ENCODE measurements around the gene C3.
A peak's percentile ranks its signal among the peaks of the same experiment; 100 is the strongest.
"Not testable (repeated sequence)": the region's sequence is repeated elsewhere in the genome, so short reads cannot be mapped to it uniquely, and the experiment has no call there.

C3 gene

GRCh38 chr19:6754136-6754535, 33.7 kb upstream of the C3 start:
- Histone ChIP-seq H3K9me3 (ENCODE audit: low read length) (no peaks in the 10 kb centered on the region), H2AFZ (ENCODE audit: low read depth, low read length) (no peak overlapping the region), H3K36me3 (ENCODE audit: insufficient read depth, low read length) (peaks cover 16% of the 10 kb centered on the region), H3K4me3 (ENCODE audit: low read length) (no peak overlapping the region), H3K4me1 (ENCODE audit: insufficient read depth, low read length) (no peaks in the 10 kb centered on the region), H3K27me3 (ENCODE audit: insufficient read depth, low read length) (no peaks in the 10 kb centered on the region)

GRCh38 chr19:6753178-6754031, 33.0 kb upstream of the C3 start:
- peaks cover 18% of the 10 kb centered on the region for H3K36me3 ChIP-seq (ENCODE audit: insufficient read depth, low read length)

GRCh38 chr19:6752256-6753177, 32.1 kb upstream of the C3 start:
- Histone ChIP-seq H3K4me1 (ENCODE audit: insufficient read depth, low read length) (no peaks in the 10 kb centered on the region), H2AFZ (ENCODE audit: low read depth, low read length) (no peak overlapping the region), H3K27me3 (ENCODE audit: insufficient read depth, low read length) (no peaks in the 10 kb centered on the region), H3K4me3 (ENCODE audit: low read length) (no peak overlapping the region), H3K36me3 (ENCODE audit: insufficient read depth, low read length) (peaks cover 24% of the 10 kb centered on the region), H3K9me3 (ENCODE audit: low read length) (no peaks in the 10 kb centered on the region)

More at GRCh38 chr19:6753178-6754031, 33.0 kb upstream of the C3 start:
- Histone ChIP-seq H2AFZ (ENCODE audit: low read depth, low read length) (no peak overlapping the region), H3K9me3 (ENCODE audit: low read length) (no peaks in the 10 kb centered on the region), H3K4me1 (ENCODE audit: insufficient read depth, low read length) (no peaks in the 10 kb centered on the region), H3K4me3 (ENCODE audit: low read length) (no peak overlapping the region), H3K27me3 (ENCODE audit: insufficient read depth, low read length) (no peaks in the 10 kb centered on the region)

- Histone ChIP-seq H3K27me3 (ENCODE audit: insufficient read depth, low read length) (no peaks in the 10 kb centered on the region), H3K4me1 (ENCODE audit: insufficient read depth, low read length) (no peaks in the 10 kb centered on the region), H3K4me3 (ENCODE audit: low read length) (no peak overlapping the region), H2AFZ (ENCODE audit: low read depth, low read length) (no peak overlapping the region), H3K36me3 (ENCODE audit: insufficient read depth, low read length) (peaks cover 36% of the 10 kb centered on the region), H3K9me3 (ENCODE audit: low read length) (peaks cover 9% of the 10 kb centered on the region)
Observed at GRCh38 chr19:6751189-6751588, 30.7 kb upstream of the C3 start.

GRCh38 chr19:6750062-6750461, 29.6 kb upstream of the C3 start:
- no peaks in the 10 kb centered on the region for H3K27me3 ChIP-seq (ENCODE audit: insufficient read depth, low read length)
- H3K36me3 ChIP-seq (ENCODE audit: insufficient read depth, low read length), result peaks cover 38% of the 10 kb centered on the region
- no peak overlapping the region for H3K4me3 ChIP-seq (ENCODE audit: low read length)
- peaks cover 11% of the 10 kb centered on the region for H3K9me3 ChIP-seq (ENCODE audit: low read length)
- H3K4me1 ChIP-seq (ENCODE audit: insufficient read depth, low read length), result no peaks in the 10 kb centered on the region
- no peak overlapping the region for H2AFZ ChIP-seq (ENCODE audit: low read depth, low read length)

GRCh38 chr19:6748543-6748942, 28.1 kb upstream of the C3 start:
- H3K9me3 ChIP-seq (ENCODE audit: low read length), result peaks cover 11% of the 10 kb centered on the region
- H3K4me1 ChIP-seq (ENCODE audit: insufficient read depth, low read length), result peaks cover 12% of the 10 kb centered on the region
- not testable (repeated sequence) for H3K4me3 ChIP-seq (ENCODE audit: low read length); H3K27me3 ChIP-seq (ENCODE audit: insufficient read depth, low read length); H2AFZ ChIP-seq (ENCODE audit: low read depth, low read length)
- H3K36me3 ChIP-seq (ENCODE audit: insufficient read depth, low read length), result peaks cover 42% of the 10 kb centered on the region

- Histone ChIP-seq H3K9me3 (ENCODE audit: low read length) (peaks cover 11% of the 10 kb centered on the region), H3K36me3 (ENCODE audit: insufficient read depth, low read length) (peaks cover 34% of the 10 kb centered on the region), H3K27me3 (ENCODE audit: insufficient read depth, low read length) (no peaks in the 10 kb centered on the region), H3K4me1 (ENCODE audit: insufficient read depth, low read length) (peaks cover 24% of the 10 kb centered on the region), H3K4me3 (ENCODE audit: low read length) (no peak overlapping the region), H2AFZ (ENCODE audit: low read depth, low read length) (no peak overlapping the region)
Observed at GRCh38 chr19:6745965-6746364, 25.5 kb upstream of the C3 start.

GRCh38 chr19:6744381-6745301, 24.2 kb upstream of the C3 start:
- Histone ChIP-seq H3K27me3 (ENCODE audit: insufficient read depth, low read length) (no peaks in the 10 kb centered on the region), H3K4me3 (ENCODE audit: low read length) (no peak overlapping the region), H3K36me3 (ENCODE audit: insufficient read depth, low read length) (peaks cover 29% of the 10 kb centered on the region), H3K4me1 (ENCODE audit: insufficient read depth, low read length) (peaks cover 32% of the 10 kb centered on the region), H3K9me3 (ENCODE audit: low read length) (peaks cover 11% of the 10 kb centered on the region), H2AFZ (ENCODE audit: low read depth, low read length) (no peak overlapping the region)

GRCh38 chr19:6743714-6744380, 23.4 kb upstream of the C3 start:
- Histone ChIP-seq H3K9me3 (ENCODE audit: low read length) (peaks cover 11% of the 10 kb centered on the region), H2AFZ (ENCODE audit: low read depth, low read length) (no peak overlapping the region), H3K4me1 (ENCODE audit: insufficient read depth, low read length) (peaks cover 36% of the 10 kb centered on the region), H3K27me3 (ENCODE audit: insufficient read depth, low read length) (no peaks in the 10 kb centered on the region), H3K36me3 (ENCODE audit: insufficient read depth, low read length) (peaks cover 25% of the 10 kb centered on the region), H3K4me3 (ENCODE audit: low read length) (no peak overlapping the region)

GRCh38 chr19:6743066-6743465, 22.6 kb upstream of the C3 start:
- H2AFZ ChIP-seq (ENCODE audit: low read depth, low read length), result no peak overlapping the region
- no peak overlapping the region for H3K4me3 ChIP-seq (ENCODE audit: low read length)
- peaks cover 21% of the 10 kb centered on the region for H3K36me3 ChIP-seq (ENCODE audit: insufficient read depth, low read length)
- peaks cover 43% of the 10 kb centered on the region for H3K4me1 ChIP-seq (ENCODE audit: insufficient read depth, low read length)
- no peaks in the 10 kb centered on the region for H3K27me3 ChIP-seq (ENCODE audit: insufficient read depth, low read length)
- H3K9me3 ChIP-seq (ENCODE audit: low read length), result peaks cover 11% of the 10 kb centered on the region

GRCh38 chr19:6740589-6741343, 20.3 kb upstream of the C3 start:
- H3K27me3 ChIP-seq (ENCODE audit: insufficient read depth, low read length), result no peaks in the 10 kb centered on the region
- H2AFZ ChIP-seq (ENCODE audit: low read depth, low read length), result no peak overlapping the region
- peaks cover 48% of the 10 kb centered on the region for H3K4me1 ChIP-seq (ENCODE audit: insufficient read depth, low read length)
- peak overlapping the region; percentile 57 for H3K4me3 ChIP-seq (ENCODE audit: low read length)
- no peaks in the 10 kb centered on the region for H3K9me3 ChIP-seq (ENCODE audit: low read length)
- H3K36me3 ChIP-seq (ENCODE audit: insufficient read depth, low read length), result peaks cover 4% of the 10 kb centered on the region

All from neuron (in vitro differentiated cells).